IPS-20b (cell line): ENCODE results near the gene OR2A1.
"Not testable (repeated sequence)": the region's sequence is repeated elsewhere in the genome, so short reads cannot be mapped to it uniquely, and the experiment has no call there.

Experiments used
- H3K27ac ChIP-seq: one replicate; pipeline ENCODE4 v1.5.1; 2013; ENCODE audit warnings: low read length
- H3K27me3 ChIP-seq: 2 replicates; pipeline ENCODE4 v1.6.1; 2013; ENCODE audit warnings: mild to moderate bottlenecking, low read length, inconsistent platforms; ENCODE audit not compliant: insufficient read depth
- H3K36me3 ChIP-seq: 2 replicates; pipeline ENCODE4 v1.6.1; 2013; ENCODE audit warnings: low read depth, mild to moderate bottlenecking, inconsistent platforms, low read length, moderate library complexity; ENCODE audit not compliant: insufficient read depth
- H3K4me1 ChIP-seq: 2 replicates; pipeline ENCODE4 v1.6.1; 2013; ENCODE audit warnings: mild to moderate bottlenecking, control low read depth, inconsistent platforms, low read length, moderate library complexity; ENCODE audit not compliant: insufficient read depth
- H3K4me3 ChIP-seq: 2 replicates; pipeline ENCODE4 v1.5.1; 2013; ENCODE audit warnings: mild to moderate bottlenecking, low read length, inconsistent platforms
- H3K9ac ChIP-seq: 2 replicates; pipeline ENCODE4 v1.6.1; 2013; ENCODE audit warnings: low read depth, mild to moderate bottlenecking, inconsistent platforms, low read length, moderate library complexity
- H3K9me3 ChIP-seq: 2 replicates; pipeline ENCODE4 v1.6.1; 2013; ENCODE audit warnings: mild to moderate bottlenecking, low read depth, low read length, inconsistent platforms; ENCODE audit not compliant: insufficient read depth

Gene OR2A1, protein sequence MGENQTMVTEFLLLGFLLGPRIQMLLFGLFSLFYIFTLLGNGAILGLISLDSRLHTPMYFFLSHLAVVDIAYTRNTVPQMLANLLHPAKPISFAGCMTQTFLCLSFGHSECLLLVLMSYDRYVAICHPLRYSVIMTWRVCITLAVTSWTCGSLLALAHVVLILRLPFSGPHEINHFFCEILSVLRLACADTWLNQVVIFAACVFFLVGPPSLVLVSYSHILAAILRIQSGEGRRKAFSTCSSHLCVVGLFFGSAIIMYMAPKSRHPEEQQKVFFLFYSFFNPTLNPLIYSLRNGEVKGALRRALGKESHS

DNA sequence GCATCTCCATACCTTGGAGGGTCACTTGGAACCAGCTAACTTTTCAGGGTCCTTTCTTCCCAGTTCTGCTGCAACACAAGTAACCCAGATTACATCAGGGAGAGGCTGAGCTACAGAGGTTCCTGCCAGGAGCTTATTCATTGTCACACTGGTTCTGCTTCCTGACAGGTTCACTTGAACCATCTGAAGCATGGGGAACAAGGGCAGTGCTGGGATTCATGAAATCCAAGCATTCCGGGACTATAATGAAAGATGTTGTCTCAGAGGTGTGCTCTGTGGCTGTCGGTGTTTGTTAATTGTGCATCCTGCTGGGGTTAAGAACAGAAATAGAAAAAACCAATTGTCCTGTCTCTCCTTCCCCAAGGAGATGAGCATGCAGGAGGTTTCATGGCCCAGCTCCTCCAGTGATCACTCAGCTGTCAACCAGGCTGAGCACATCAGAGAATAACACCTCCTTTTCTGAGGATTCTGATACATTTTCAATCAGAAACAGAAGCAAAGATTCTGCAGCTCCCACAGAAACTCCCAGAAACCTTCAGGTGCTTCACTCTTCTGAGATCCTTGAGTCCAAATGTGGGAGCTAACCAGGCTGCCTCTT lies at the start of gene OR2A1:
OR2A1 (plus strand) TSS at position 548 of the 598 bp plus-strand sequence. CDS start 5,706 bp downstream, outside the sequence.
- not testable (repeated sequence) for H3K27ac ChIP-seq, H3K4me1 ChIP-seq, H3K4me3 ChIP-seq, H3K9me3 ChIP-seq, H3K27me3 ChIP-seq, H3K36me3 ChIP-seq, H3K9ac ChIP-seq

DNA sequence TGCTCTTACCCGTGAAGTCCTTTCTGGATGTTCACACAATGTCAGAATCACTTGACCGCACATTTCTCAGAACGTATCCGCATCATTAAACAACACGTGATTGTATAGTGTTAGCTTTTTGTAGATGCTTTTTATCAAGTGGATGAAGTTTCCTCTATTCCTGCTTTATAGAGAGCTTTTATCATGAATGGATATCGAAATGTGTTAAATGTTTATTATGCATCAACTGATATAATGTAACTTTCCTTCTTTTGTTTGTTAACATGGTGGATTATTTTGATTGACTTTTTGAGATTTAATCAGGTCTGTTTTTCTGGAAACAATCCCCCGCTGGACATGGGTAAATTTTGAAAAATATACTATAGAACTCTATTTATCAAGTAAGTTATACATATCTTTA lies 47.5 kb upstream of the OR2A1 start, which contains the start of gene OR2A7:
OR2A7 (minus strand) TSS at position 101 of the 400 bp plus-strand sequence. CDS start 5,164 bp downstream, outside the sequence.
- H3K9me3 ChIP-seq, H3K36me3 ChIP-seq, H3K9ac ChIP-seq, H3K27ac ChIP-seq, H3K4me1 ChIP-seq, H3K4me3 ChIP-seq, H3K27me3 ChIP-seq: not testable (repeated sequence)

DNA sequence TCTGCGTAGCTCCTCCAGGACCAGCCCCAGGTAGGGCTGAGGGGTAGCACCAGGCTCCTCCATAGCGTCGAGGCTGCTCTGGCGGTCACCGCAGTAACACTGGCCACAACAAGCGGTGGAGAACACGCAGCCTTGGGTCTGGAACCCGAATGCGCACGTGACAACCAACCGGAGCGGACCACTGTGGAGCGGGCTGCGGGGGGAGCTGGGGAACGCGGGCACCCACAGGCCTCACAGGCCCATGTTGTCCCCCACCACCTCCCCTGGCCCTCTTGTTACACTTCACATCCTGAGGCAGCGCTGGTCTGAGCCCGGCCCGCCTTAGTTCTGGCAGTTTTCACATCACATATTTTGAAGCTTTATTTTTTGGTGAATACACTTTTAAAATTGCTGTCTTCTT lies 43.0 kb upstream of the OR2A1 start, which contains the start of gene CTAGE8:
CTAGE8 (minus strand) TSS at position 101 of the 400 bp plus-strand sequence; CDS start at position 63, 38 bp downstream.
- not testable (repeated sequence) for H3K9ac ChIP-seq, H3K27me3 ChIP-seq, H3K4me1 ChIP-seq, H3K36me3 ChIP-seq, H3K4me3 ChIP-seq, H3K9me3 ChIP-seq, H3K27ac ChIP-seq

DNA sequence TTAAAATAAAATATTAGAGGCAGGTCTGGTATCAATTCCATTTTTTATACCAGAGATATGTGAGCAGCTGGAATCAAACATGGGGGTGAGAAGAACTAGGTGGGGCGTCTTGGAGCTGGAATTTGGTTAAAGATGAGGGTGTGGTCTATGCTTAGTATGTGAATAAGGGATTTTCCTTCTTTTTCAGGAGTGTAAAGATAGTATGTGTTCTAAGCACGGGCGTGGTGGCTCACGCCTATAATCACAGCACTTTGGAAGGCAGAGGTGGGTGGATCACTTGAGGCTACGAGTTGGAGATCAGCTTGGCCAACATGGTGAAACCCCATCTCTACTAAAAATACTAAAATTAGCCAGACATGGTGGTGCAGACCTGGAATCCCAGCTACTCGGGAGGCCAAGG lies 36.9 kb upstream of the OR2A1 start:
- not testable (repeated sequence) for H3K4me3 ChIP-seq, H3K4me1 ChIP-seq, H3K36me3 ChIP-seq, H3K27me3 ChIP-seq, H3K9ac ChIP-seq, H3K27ac ChIP-seq, H3K9me3 ChIP-seq

DNA sequence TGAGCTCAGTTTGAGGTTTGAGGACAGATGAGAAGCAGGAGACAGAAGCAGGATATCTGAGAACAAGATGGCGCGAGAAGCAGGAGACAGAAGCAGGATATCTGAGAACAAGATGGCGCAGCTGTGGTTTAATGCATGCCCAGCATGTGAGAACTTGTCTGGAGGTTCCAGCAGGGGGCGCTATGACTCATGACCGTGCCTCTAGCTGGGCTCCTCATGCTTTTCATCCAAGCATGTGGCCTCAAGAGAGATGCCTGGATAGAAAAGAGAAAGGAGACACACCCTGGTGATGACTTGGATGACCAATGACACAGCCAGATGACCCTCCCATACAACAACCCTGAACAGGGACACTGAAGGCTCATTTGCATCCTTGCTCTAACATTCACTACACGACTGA lies 32.2 kb upstream of the OR2A1 start:
- not testable (repeated sequence) for H3K4me1 ChIP-seq, H3K9ac ChIP-seq, H3K4me3 ChIP-seq, H3K27ac ChIP-seq, H3K9me3 ChIP-seq, H3K36me3 ChIP-seq, H3K27me3 ChIP-seq

DNA sequence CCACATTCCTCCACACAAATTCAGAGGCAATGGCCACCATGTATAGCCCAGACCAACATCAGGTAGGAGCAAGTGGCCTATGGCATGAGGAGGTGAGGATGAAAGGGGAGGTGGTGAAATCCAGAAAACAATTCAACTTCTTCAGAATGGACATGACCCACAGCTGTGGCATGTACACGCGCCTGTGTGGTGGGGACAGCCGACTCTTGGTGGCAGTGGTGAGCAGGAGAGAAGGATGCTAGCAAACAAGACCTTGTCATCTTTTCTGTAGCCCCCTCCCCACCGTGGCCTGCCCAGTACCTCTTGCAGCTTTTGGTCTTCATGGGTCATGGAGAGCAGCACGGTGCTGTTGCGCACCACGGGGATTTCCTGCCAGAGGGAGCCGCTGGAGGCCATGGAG lies 30.2 kb upstream of the OR2A1 start:
- H3K9me3 ChIP-seq, H3K4me3 ChIP-seq, H3K36me3 ChIP-seq, H3K27ac ChIP-seq, H3K4me1 ChIP-seq, H3K27me3 ChIP-seq, H3K9ac ChIP-seq: not testable (repeated sequence)

DNA sequence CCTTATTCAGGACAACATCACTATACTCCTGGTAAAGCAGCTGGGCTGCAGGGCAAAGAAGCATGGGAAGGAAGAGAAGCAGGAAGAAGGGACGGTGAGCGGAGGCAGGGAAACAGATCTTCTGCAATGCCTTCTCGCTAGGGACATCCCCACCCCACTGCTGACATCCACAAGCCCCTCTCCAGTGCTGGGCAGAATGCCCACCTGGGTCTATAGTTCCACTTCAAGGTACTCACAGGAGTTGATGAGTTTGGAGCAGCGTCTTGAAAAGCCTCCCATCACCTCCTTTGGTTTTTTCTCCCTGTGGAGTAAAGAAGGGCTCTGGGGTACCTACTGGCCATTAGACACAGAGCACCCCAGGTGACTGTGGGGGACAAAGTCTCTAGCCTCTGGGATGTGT lies 29.7 kb upstream of the OR2A1 start:
- H3K4me3 ChIP-seq, H3K36me3 ChIP-seq, H3K27ac ChIP-seq, H3K9me3 ChIP-seq, H3K27me3 ChIP-seq, H3K4me1 ChIP-seq, H3K9ac ChIP-seq: not testable (repeated sequence)

DNA sequence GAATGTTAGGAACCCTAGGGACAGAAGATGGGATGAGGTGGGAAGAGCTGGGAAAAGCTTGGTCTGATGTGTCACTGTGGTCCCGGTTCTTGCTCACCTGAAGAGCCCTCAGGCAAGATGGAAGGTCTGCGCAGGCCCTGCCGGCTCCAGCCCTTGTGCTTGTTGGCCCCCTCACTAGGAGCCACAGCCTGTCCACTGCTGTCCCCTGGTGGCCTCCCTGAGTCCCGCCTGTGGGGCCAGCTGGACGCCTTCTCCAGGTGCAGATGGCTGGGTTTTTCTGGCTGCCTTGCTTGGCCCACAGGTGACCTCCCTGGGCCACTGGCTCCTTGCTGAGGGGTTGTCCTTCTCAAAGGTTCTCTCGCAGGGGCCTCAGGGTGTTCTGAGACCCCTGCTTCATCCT lies 28.5 kb upstream of the OR2A1 start:
- H3K27ac ChIP-seq, H3K4me1 ChIP-seq, H3K9ac ChIP-seq, H3K4me3 ChIP-seq, H3K27me3 ChIP-seq, H3K36me3 ChIP-seq, H3K9me3 ChIP-seq: not testable (repeated sequence)

DNA sequence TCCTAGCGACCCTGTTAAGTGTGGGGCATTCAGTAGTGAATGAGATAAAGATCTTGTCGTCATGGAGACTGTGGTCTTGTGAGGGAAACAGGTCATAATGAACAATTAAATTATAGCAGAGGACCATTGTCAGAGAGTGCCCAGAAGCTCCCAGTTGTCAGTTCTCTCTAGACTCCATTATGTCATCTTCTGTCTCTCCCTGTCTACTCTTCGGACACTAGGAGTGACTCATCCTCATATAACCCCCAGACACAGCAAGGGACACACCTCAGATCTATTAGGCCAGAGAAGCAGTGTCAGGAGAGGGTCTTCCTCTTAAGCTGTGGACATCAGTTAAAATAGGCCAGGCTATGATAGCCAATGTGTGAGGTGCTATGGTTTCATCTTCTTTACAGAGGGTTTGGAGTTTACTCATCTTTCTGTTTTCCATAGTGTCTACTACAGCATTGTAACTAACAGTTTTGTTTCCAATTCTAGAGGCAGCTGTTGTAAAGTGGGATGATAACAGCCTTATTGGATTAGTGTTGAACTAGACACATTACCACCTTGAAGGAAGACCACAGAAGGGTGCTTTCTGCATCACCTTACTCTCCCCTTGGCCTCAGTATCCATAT lies 24.9 kb upstream of the OR2A1 start:
- H3K36me3 ChIP-seq, H3K4me3 ChIP-seq, H3K4me1 ChIP-seq, H3K27ac ChIP-seq, H3K9ac ChIP-seq, H3K27me3 ChIP-seq, H3K9me3 ChIP-seq: not testable (repeated sequence)

DNA sequence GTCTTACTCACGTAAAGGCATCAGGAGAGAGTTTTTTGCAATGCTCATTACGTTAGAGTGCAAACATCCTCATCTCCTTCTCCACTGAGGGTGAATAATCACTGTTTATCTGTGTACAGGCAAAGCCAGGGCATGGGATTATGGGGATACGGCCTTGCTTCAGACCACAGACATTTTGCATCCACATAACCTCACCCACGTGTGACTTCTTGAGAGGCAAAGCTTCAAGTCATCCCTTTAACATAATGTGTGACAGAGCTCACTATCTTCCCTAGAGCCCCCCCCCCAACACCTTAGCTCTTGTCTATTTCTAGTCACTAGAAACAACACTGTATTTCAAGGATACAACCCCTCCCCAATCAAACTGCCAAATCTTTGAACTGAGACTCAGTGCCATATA lies 20.6 kb upstream of the OR2A1 start:
- H3K9ac ChIP-seq, H3K27me3 ChIP-seq, H3K4me3 ChIP-seq: not testable (repeated sequence)

DNA sequence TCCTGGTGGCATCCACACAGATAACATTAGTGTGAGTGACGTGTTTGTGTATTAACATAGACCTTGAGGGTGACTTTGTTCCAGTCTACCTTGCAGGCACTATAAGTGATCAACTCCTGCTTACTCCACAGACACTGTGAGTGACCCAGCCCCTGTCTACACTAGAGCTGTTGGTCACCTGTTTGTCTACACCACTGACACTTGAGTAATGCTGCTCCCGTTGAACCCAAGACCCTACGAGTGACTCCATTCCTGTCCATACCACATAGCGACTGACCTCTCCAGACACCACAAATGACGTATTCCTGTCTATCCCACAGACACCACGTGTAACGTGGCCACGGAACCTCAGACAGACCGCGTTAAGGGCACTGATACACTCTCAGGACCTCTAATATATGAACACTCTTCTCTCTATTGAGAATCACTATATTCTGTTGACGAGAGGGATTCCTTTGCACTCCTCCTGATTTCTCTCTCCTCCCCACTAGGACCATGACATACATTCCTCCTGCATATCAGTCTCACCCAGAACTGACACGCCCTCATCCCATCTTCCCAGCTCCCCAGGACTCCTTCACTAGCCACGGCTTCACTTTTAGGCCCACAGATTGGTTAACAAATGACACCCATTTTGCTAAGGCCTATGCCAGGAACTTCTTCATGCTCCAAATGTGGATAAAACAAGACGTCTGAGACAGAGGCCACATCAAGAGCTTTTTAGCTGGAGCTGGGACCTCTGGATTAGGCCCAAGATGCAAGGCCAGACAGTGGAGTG lies 19.6 kb upstream of the OR2A1 start:
- H3K9me3 ChIP-seq, H3K9ac ChIP-seq, H3K27me3 ChIP-seq, H3K36me3 ChIP-seq, H3K4me3 ChIP-seq, H3K27ac ChIP-seq, H3K4me1 ChIP-seq: not testable (repeated sequence)

More for the DNA sequence above, 20.6 kb upstream of the OR2A1 start:
- H3K36me3 ChIP-seq, H3K27ac ChIP-seq, H3K4me1 ChIP-seq, H3K9me3 ChIP-seq: not testable (repeated sequence)
